Measurements from ENCODE around the gene NLGN1. TPM values are rescaled to one million over a fixed set of nuclear protein-coding genes. Genes with fewer than 3 reads are reported as not detected.

Gene NLGN1
- total and polyA plus RNA-seq, 12 donors, result 0.88 to 19.9 (median 12.6) TPM

- H3K4me1 ChIP-seq, result peaks cover 0 to 7% (median 0%) of the 10 kb centered on the region in 9 donors
- intact Hi-C loops (cut with DNase I), result no loop called here
- 66 to 74% methylated on average over 3 of the region's 3 CpGs for WGBS, 2 donors
- H3K9me3 ChIP-seq, result peaks cover 0 to 52% (median 12%) of the 10 kb centered on the region in 11 donors
- H3K27me3 ChIP-seq, result no peaks in the 10 kb centered on the region
- TF ChIP-seq CTCF (IDR thresholded peaks at IDR 0.05), result no peak
- H3K36me3 ChIP-seq, result no peaks in the 10 kb centered on the region
- ATAC-seq, result no peak
- no peak for DNase-seq
- no peak overlapping the region for H3K4me3 ChIP-seq
- no peak overlapping the region for H3K27ac ChIP-seq
Observed at GRCh38 chr3:174168538-174169254, 771.2 kb downstream of the NLGN1 start.

DNA sequence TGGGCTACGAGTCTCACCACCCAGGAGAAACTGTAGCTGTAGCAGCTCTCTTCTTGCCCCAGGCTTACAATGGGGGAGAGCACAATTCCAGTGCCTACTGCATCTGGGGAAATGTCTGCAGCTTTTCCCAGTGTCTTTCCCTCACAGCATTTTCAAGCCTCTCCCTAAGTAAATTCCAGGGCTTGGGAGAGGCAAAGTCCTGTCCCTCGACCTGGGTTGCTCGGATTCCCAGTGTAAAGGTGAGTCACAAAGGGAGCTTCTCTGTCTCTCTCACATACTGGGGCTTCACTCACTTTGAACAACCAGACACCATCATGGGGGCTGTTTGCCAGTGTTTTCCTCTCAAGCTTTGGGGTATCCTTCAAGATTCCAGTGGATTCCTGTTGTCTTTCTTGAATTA lies 772.2 kb downstream of the NLGN1 start:
- ATAC-seq, result no peak
- WGBS, 2 donors, result 88 to 90% methylated on average over 3 of the region's 3 CpGs
- intact Hi-C loops (cut with DNase I), result no loop called here
- no peak overlapping the region for H3K27ac ChIP-seq
- peaks cover 0 to 7% (median 0%) of the 10 kb centered on the region in 9 donors for H3K4me1 ChIP-seq
- H3K9me3 ChIP-seq, result peaks cover 0 to 51% (median 4%) of the 10 kb centered on the region in 11 donors
- H3K27me3 ChIP-seq, result no peaks in the 10 kb centered on the region
- H3K4me3 ChIP-seq, result no peak overlapping the region
- no peaks in the 10 kb centered on the region for H3K36me3 ChIP-seq
- TF ChIP-seq CTCF (IDR thresholded peaks at IDR 0.05), result no peak
- DNase-seq, result no peak

GRCh38 chr3:174170248-174170647 lies 772.7 kb downstream of the NLGN1 start:
- intact Hi-C loops (cut with DNase I), result no loop called here
- peaks cover 0 to 7% (median 0%) of the 10 kb centered on the region in 9 donors for H3K4me1 ChIP-seq
- no peak for ATAC-seq
- TF ChIP-seq CTCF (IDR thresholded peaks at IDR 0.05), result no peak
- no peak for DNase-seq
- no peaks in the 10 kb centered on the region for H3K36me3 ChIP-seq
- 56 to 58% methylated on average over 2 of the region's 2 CpGs for WGBS, 2 donors
- H3K27ac ChIP-seq, result no peak overlapping the region
- H3K27me3 ChIP-seq, result no peaks in the 10 kb centered on the region
- no peak overlapping the region for H3K4me3 ChIP-seq
- peaks cover 0 to 46% (median under 1%) of the 10 kb centered on the region in 11 donors for H3K9me3 ChIP-seq

GRCh38 chr3:174186377-174186989 lies 788.9 kb downstream of the NLGN1 start:
- no peak for TF ChIP-seq CTCF (IDR thresholded peaks at IDR 0.05)
- Histone ChIP-seq H3K27me3 (no peaks in the 10 kb centered on the region), H3K4me3 (no peak overlapping the region), H3K9me3 (no peaks in the 10 kb centered on the region), H3K27ac (no peak overlapping the region), H3K4me1 (peaks cover 0 to 8% (median 0%) of the 10 kb centered on the region in 9 donors), H3K36me3 (no peaks in the 10 kb centered on the region)
- intact Hi-C loops (cut with DNase I), result no loop called here
- no peak for ATAC-seq
- WGBS, 2 donors, result 72 to 78% methylated on average over 1 of the region's 1 CpG
- DNase-seq, result no peak

All from heart right ventricle (tissue), 16 donors.